Measurements from ENCODE around the gene SPDEF.

Gene SPDEF

DNA sequence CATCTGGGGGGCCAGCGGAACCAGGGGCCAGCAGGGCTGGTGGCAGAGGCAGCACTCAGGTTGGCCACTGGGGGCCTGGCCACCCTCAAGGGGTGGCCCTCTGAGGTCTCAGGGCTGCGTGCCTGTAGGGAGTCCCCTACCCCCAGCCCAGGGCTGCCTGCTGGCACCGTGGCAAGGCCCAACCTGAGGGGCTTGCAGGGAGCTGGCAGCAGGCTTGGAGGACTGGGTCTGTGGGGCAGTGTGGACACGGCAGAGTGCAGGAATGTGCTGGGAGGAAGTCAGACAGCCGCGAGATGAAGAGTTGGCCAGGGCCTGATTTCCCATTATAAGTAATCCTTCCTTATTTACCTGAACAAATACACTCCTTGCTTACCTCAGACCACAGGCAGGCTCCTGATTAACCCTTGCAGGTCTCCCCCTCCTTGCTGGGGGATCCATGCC lies at the start of gene SPDEF:
Gene SPDEF, minus strand, starts transcription at position 299 of the 441 bp plus-strand sequence. CDS start 11,874 bp downstream, outside the sequence.
- no peak for DNase-seq

DNA sequence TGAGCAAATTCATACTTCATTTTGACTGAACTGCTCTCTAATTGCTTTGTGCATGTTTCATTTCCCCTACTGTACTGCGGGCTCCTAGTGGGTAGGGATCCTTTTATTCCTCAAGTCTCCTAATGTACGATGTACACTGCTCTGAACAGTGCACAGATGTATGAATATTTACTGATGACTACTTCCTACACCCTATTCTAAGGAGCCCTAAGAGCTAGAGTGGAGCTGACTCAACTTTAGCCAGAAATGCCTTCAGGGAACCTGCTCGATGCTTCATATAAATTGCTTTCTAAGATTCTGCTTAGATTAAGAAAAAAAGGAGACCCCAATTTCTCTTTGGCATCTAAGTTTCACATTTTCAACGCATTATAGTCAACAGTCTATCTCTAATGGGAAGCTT lies 47.6 kb upstream of the SPDEF start:
- DNase-seq, result no peak

- DNase-seq, result no peak
Measured at GRCh38 chr6:34602318-34603111, 46.4 kb upstream of the SPDEF start.

DNA sequence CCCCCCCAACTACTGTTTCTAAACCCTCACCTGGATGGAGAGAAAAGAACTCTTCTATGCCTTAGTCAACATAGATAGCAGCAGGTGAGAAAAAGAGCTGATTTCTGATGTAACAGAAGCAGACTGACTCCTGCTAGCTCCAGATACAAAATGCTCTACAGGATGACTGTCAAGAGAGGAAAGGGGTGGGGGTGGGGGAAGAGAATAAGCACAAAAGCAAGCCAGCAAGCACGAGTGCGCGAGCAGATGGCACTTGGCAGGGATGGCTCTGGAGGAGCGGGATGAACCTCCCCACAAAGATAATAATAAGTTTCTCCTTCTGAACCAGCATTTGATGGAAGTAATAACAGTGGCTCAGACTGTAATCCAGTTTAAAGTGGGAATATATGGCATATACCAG lies 45.6 kb upstream of the SPDEF start:
- DNase-seq, result no peak

- DNase-seq, result no peak
Measured at GRCh38 chr6:34600796-34601195, 44.7 kb upstream of the SPDEF start.

DNA sequence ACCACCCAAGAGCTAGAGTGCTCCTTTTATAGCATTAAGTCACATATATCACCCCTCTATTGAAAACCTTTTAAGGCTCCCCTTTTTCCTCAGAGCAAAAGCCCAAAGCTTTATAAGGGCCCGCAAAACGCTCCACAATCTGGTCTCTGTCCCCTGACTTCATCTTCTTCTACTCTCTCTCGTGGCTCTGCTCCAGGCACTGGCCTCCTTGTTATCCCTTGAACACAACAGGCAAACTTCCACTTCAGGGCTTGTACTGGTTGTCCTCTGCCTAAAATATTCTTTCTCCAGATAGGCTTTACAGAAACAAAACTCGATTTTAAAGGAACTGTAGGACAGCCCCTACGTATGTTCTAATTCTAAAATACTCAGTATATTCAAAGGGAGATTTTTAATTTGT lies 44.0 kb upstream of the SPDEF start:
- DNase-seq, result no peak

GRCh38 chr6:34598712-34599111 lies 42.6 kb upstream of the SPDEF start:
- no peak for DNase-seq

GRCh38 chr6:34597605-34598353 lies 41.6 kb upstream of the SPDEF start:
- DNase-seq, result no peak

GRCh38 chr6:34596798-34597197 lies 40.7 kb upstream of the SPDEF start:
- no peak for DNase-seq

GRCh38 chr6:34595332-34596184 lies 39.4 kb upstream of the SPDEF start:
- DNase-seq, result no peak

DNA sequence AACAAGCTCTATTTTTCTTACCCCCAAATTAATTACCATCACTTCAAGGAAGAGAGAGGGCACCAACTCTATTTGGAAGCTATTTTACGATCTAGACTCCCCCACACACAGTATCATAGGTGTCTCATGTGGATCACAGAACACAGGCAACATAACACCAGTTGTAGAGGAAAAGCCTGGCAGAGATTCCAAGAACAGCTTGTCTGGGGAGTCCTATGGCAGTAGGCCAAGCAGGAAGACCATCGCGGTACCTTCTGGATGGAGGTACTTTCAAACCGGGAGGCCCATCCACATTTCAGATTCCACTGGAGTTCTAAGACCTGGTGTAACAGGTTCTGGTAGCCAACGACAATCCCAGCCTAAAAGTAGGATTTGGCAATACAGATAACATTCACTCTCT lies 37.6 kb upstream of the SPDEF start:
- DNase-seq, result no peak

DNA sequence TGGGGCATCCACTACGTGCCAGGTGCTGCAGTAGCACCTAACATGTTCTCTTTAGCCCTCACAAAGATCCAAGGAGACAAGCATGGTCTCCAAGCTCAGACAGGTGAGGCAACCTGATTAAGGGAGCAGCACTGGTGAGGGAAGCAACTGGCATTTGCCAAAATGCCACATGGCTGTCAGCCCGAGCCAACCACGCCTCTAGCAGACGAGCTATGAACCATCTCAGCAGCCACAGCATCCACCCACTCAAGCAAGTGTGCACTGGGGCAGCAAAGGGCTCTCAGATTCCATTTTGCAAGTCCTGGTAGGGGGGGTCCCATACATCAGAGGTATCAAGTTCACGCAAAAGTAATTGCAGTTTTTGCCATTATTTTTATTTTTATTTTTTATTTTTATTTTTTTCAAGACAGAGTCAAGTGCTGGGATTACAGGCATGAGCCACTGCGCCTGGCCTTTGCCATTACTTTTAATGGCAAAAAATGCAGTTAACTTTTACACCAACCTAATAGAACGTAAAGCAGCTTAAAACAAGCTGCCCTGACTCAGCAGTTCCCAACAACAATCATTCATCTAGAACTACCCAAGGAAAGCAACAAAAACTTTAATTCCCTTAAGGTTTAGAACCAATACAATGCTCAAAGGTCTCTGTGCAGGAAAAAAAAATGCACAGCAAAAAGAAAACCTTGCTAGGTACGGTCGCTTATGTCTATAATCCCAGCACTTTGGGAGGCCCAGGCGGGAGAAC lies 36.3 kb upstream of the SPDEF start:
- no peak for DNase-seq

DNA sequence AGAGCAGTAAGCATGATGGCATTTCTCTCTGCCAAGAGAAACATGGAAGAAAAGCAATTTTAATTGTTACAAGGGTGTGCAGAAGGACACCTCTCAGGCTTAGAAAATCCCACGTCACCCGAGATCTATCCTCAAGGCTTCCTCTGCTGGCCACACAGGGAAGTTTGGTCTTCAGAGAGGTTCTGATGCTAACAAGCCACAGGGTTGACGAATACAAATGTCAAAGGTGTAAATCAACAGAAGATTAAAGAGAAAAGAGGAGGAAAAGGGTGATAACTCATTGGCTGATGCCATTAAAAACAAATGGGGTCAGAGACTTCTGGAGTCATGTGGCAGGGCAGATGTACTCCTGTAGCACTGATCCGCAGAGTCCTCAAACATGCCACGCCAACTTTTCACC lies 33.6 kb upstream of the SPDEF start:
- no peak for DNase-seq

DNA sequence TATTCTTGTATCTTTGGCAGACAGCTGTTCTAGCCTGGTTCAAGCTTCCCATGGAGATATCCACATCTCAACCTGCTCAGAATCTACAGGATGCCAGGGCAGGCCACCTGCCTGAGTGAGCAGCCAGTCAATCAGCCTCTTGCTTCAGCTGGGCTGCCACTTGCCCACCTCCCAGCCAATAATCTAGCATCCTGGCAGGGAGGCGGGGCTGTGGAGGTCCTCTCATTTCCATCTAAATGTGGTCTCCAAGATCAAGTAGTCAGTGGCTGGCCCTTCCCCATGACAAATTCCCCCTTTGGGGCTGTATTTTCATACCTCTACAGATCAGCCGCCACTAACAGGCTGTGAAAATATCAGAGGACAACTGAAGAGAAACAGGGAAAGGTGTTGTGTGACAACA lies 33.0 kb upstream of the SPDEF start:
- DNase-seq, result no peak

- DNase-seq, result no peak
Measured at GRCh38 chr6:34587851-34588250, 31.7 kb upstream of the SPDEF start.

GRCh38 chr6:34587325-34587724 lies 31.2 kb upstream of the SPDEF start:
- DNase-seq, result no peak

DNA sequence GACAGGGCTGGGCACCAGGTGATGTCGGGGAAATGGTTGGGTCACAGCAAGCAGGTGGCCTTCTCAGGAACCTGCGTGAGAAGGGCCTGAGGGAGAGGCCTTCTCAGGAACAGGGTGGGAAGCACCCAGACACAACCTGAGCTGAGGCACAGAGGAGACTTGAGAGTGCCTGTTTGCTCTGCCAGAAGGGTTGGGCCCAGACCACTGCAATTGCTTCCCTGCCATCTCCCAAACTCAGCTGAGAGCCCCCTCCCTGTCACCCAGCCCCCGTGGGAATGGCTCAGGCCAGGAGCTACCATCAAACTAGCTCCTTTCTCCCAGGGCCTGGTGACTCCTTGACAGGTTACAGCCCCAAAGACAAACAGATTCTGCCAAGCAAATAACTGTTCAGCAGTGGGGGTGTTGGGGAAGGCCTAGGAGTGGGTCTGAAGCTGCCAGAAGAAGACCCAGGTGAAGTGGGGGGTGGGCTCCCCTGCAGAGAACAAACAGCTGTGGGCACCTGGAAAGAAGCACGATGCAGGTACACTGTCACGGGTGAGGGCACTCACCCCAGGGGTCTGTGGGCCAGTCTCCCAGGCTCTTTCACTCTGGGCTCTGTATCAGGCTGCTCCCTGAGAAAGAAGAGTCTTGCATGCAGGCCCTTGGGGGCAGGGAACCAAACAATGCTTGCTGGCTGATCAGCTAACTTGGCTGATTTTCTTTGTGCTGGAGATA lies 30.4 kb upstream of the SPDEF start:
- DNase-seq, result no peak

DNA sequence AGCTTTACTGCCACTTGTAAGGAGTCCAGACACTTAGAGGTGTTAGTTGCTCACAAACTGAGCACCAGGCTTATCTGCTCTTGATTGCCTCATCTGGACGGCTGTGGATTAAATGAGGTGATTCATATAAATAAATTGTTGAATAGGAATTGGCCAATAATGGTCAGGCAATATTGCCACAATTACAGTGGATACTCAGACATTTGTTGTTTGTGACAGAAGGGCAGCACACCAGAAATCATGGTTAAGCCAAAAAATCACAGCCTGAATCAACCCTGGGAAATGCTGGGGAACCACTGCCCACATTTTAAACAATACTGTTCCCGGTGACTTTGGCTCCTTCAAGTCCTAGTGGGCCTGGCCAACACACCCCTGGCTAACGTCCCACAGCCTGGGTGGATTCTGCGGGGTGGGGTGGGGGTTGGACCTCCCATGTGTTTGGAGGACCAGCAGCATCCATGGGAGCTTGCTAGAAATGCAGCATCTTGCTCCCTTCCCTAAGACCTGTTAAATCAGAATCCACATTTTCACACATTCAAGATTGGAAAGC lies 29.5 kb upstream of the SPDEF start:
- no peak for DNase-seq

GRCh38 chr6:34585108-34585507 lies 29.0 kb upstream of the SPDEF start:
- no peak for DNase-seq

GRCh38 chr6:34584694-34585093 lies 28.6 kb upstream of the SPDEF start:
- no peak for DNase-seq

DNA sequence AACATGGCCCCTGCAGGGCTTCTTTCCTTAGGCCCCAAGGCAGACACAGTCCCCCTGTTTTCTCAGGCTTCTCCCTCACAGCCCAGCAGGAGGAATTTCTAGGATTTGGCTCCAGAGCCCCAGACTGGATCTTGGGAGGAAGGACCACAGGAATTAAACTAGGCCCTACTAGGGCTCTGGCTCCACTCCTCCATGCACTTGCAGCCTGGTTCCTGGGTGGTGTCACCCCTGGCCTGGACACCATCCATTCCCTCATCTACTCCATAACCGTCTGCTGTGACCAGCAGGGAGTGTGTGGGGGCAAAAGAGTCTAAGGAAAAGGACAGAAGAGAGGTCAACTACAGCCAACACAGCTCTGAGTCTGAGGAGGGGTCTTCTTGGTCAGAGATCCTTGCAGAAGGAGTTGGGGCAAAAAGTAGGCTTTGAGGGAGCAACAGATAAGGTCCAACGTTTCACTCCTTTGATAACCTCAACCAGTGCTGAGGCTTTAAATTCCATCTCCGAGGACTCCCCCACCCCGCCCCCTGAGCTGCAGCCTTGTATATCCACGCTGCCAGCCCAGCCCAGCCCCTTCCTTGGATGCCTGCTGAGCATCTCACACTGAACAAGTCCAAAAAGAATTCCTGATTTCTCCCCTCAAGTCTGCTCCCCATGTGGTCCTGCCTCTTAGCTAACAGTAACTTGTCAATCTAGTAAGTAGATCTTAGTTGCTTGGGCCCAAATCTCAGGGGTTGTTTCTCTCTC lies 27.9 kb upstream of the SPDEF start:
- DNase-seq, result no peak

Data from NCI-H1436 treated with DMSO at 0.1 percent for 48 hours (cell line).